NT2/D1 (cell line): ENCODE results near the gene JARID2.

Source experiments
- DNase-seq: peaks from one replicate; pipeline ENCODE4 v3.0.0-alpha.2; 2011; ENCODE audit warnings: low read depth, low spot score
- H3K27me3 ChIP-seq: 2 replicates; pipeline ENCODE4 v1.6.0; 2011; ENCODE audit warnings: mild to moderate bottlenecking; ENCODE audit not compliant: insufficient read length, insufficient read depth
- H3K36me3 ChIP-seq: 2 replicates; pipeline ENCODE4 v1.6.1; 2011; ENCODE audit warnings: mild to moderate bottlenecking, low read length, mixed read lengths; ENCODE audit not compliant: insufficient read depth, insufficient read length
- H3K4me1 ChIP-seq: 2 replicates; pipeline ENCODE4 v1.5.1; 2011; ENCODE audit not compliant: insufficient read depth, insufficient read length
- H3K4me3 ChIP-seq: 2 replicates; pipeline ENCODE4 v1.5.1; 2011; ENCODE audit warnings: low read depth; ENCODE audit not compliant: insufficient read length
- H3K9ac ChIP-seq: 2 replicates; pipeline ENCODE4 v1.6.0; 2011; ENCODE audit warnings: low read depth; ENCODE audit not compliant: insufficient read length
- H3K9me3 ChIP-seq: 2 replicates; pipeline ENCODE4 v1.5.1; 2011; ENCODE audit warnings: mild to moderate bottlenecking, low read length; ENCODE audit not compliant: insufficient read depth
- SUZ12 ChIP-seq: IDR thresholded peaks from 2 replicates; pipeline ENCODE4 v1.6.1; 2011; ENCODE audit not compliant: insufficient read length, insufficient read depth; ENCODE audit errors: extremely low read depth
- YY1 ChIP-seq: IDR thresholded peaks from 2 replicates; pipeline ENCODE4 v1.6.1; 2011; ENCODE audit not compliant: insufficient read length, insufficient read depth
- ZNF274 ChIP-seq: IDR thresholded peaks from 2 replicates; pipeline ENCODE4 v1.6.1; 2011; ENCODE audit warnings: mild to moderate bottlenecking, low read depth, low read length

JARID2 gene

GRCh38 chr6:15496345-15497131, 250.7 kb downstream of the JARID2 start:
- TF ChIP-seq ZNF274 (no peak), SUZ12 (no peak), YY1 (no peak)
- H3K36me3 ChIP-seq, result peaks cover 57% of the 10 kb centered on the region

GRCh38 chr6:15498640-15499039, 252.8 kb downstream of the JARID2 start:
- Histone ChIP-seq H3K9me3 (no peaks in the 10 kb centered on the region), H3K4me1 (peaks cover 2% of the 10 kb centered on the region), H3K4me3 (no peak overlapping the region), H3K9ac (no peak overlapping the region), H3K36me3 (peaks cover 77% of the 10 kb centered on the region), H3K27me3 (no peaks in the 10 kb centered on the region)
- no peak for DNase-seq
- TF ChIP-seq SUZ12 (no peak), ZNF274 (no peak), YY1 (no peak)

More at GRCh38 chr6:15496345-15497131, 250.7 kb downstream of the JARID2 start:
- DNase-seq, result no peak
- Histone ChIP-seq H3K9me3 (no peaks in the 10 kb centered on the region), H3K27me3 (no peaks in the 10 kb centered on the region), H3K4me3 (no peak overlapping the region), H3K9ac (no peak overlapping the region), H3K4me1 (peaks cover 6% of the 10 kb centered on the region)

- Histone ChIP-seq H3K36me3 (peaks cover 82% of the 10 kb centered on the region), H3K9ac (no peak overlapping the region), H3K4me3 (no peak overlapping the region), H3K4me1 (peaks cover 2% of the 10 kb centered on the region), H3K9me3 (no peaks in the 10 kb centered on the region), H3K27me3 (no peaks in the 10 kb centered on the region)
- DNase-seq, result no peak
- no peak for TF ChIP-seq SUZ12
- TF ChIP-seq YY1, result no peak
- no peak for TF ChIP-seq ZNF274
Measured at GRCh38 chr6:15499125-15499524, 253.3 kb downstream of the JARID2 start.

- no peak for TF ChIP-seq SUZ12
- no peak for TF ChIP-seq YY1
- TF ChIP-seq ZNF274, result no peak
- Histone ChIP-seq H3K4me1 (peaks cover 2% of the 10 kb centered on the region), H3K27me3 (no peaks in the 10 kb centered on the region), H3K36me3 (peaks cover 82% of the 10 kb centered on the region), H3K4me3 (no peak overlapping the region), H3K9me3 (no peaks in the 10 kb centered on the region), H3K9ac (no peak overlapping the region)
- no peak for DNase-seq
Measured at GRCh38 chr6:15499591-15499990, 253.7 kb downstream of the JARID2 start.

- Histone ChIP-seq H3K9me3 (no peaks in the 10 kb centered on the region), H3K27me3 (no peaks in the 10 kb centered on the region), H3K36me3 (peaks cover 80% of the 10 kb centered on the region), H3K4me1 (peaks cover 2% of the 10 kb centered on the region), H3K4me3 (no peak overlapping the region), H3K9ac (no peak overlapping the region)
- no peak for TF ChIP-seq SUZ12
- no peak for DNase-seq
Measured at GRCh38 chr6:15500078-15500740, 254.3 kb downstream of the JARID2 start.

GRCh38 chr6:15500901-15501825, 255.3 kb downstream of the JARID2 start:
- Histone ChIP-seq H3K9ac (no peak overlapping the region), H3K4me3 (no peak overlapping the region), H3K27me3 (no peaks in the 10 kb centered on the region), H3K4me1 (peaks cover 2% of the 10 kb centered on the region), H3K36me3 (peaks cover 80% of the 10 kb centered on the region), H3K9me3 (no peaks in the 10 kb centered on the region)
- DNase-seq, result no peak
- TF ChIP-seq ZNF274 (no peak), YY1 (no peak), SUZ12 (no peak)
